Measurements from ENCODE around the gene FTHL17.

- no peak for TF ChIP-seq CTCF (IDR thresholded peaks at IDR 0.05; ENCODE audit: low read depth, low read length)
- TF ChIP-seq MAX (IDR thresholded peaks at IDR 0.05; ENCODE audit: low read depth, low read length) = no peak
- TF ChIP-seq POLR2A (IDR thresholded peaks at IDR 0.05; ENCODE audit: extremely low read depth, insufficient read length) = no peak
- TF ChIP-seq MYC (IDR thresholded peaks at IDR 0.05; ENCODE audit: low read depth, low read length) = no peak
Observed at GRCh38 chrX:31053621-31054020, 18.2 kb downstream of the FTHL17 start.

All from NB4 (cell line).